Stomach (tissue), 19 donors: Measurements from ENCODE around the gene SRSF10. TPM values are rescaled to one million over a fixed set of nuclear protein-coding genes. Genes with fewer than 3 reads are reported as not detected.
A peak's percentile ranks its signal among the peaks of the same experiment; 100 is the strongest.

Experiments
- DNase-seq, 2 donors: peaks; one replicate each; pipeline versions ENCODE4 v3.0.0 to v3.0.0-alpha.2; 2013 to 2019
- H3K27ac ChIP-seq, 5 donors: fragments of 200-600 bp in 4 of 5; sonication (generic) in 4 of 5; one replicate each; pipeline ENCODE4 v1.5.1; 2013 to 2019; ENCODE audit warnings: mild to moderate bottlenecking in 1 of 5, moderate library complexity in 1 of 5
- H3K27me3 ChIP-seq, 3 donors: fragments of 200-600 bp; sonication (generic); one replicate each; pipeline ENCODE4 v1.5.1; 2017 to 2019; ENCODE audit warnings: mixed run types in 1 of 3
- H3K36me3 ChIP-seq, 4 donors: fragments of 200-600 bp; sonication (generic); 1 replicate in 3 of 4; 2 replicates in 1 of 4; pipeline ENCODE4 v1.5.1; 2016 to 2019
- H3K4me1 ChIP-seq, 4 donors: fragments of 200-600 bp; sonication (generic); one replicate each; pipeline ENCODE4 v1.5.1; 2016 to 2019
- H3K4me3 ChIP-seq, 4 donors: fragments of 200-600 bp; sonication (generic) in 3 of 4; one replicate each; pipeline ENCODE4 v1.5.1; 2016 to 2019; ENCODE audit warnings: mild to moderate bottlenecking in 1 of 4
- H3K9me3 ChIP-seq, 4 donors: fragments of 200-600 bp; sonication (generic); one replicate each; pipeline ENCODE4 v1.5.1; 2016 to 2019
- CTCF ChIP-seq, 7 experiments: fragments of 450-650 bp in 4 of 7; fragments of 200-600 bp in 3 of 7; sonication (generic) in 3 of 7; IDR thresholded peaks; one replicate each; pipeline ENCODE4 v1.5.1; 2016 to 2019; ENCODE audit warnings: antibody characterized with exemption in 7 of 7, control low read depth in 2 of 7, mild to moderate bottlenecking in 1 of 7
- EP300 ChIP-seq: sonication (generic); formaldehyde crosslinking; IDR thresholded peaks from one replicate; pipeline ENCODE4 v1.6.1; 2017; ENCODE audit warnings: antibody characterized with exemption
- POLR2A ChIP-seq, 4 donors: fragments of 450-650 bp; IDR thresholded peaks; one replicate each; pipeline ENCODE4 v1.6.1; 2016; ENCODE audit warnings: antibody characterized with exemption in 4 of 4, control low read depth in 2 of 4, mild to moderate bottlenecking in 1 of 4, moderate library complexity in 1 of 4
- POLR2AphosphoS5 ChIP-seq, 3 donors: sonication (generic); formaldehyde crosslinking; IDR thresholded peaks; one replicate each; pipeline ENCODE4 v1.6.1; 2016; ENCODE audit warnings: antibody characterized with exemption in 3 of 3
- WGBS, 5 donors: extraction: QIAGEN DNeasy Blood & Tissue Kit in 3 of 5; methylation state at CpG; one replicate each; pipeline versions ENCODE4 v1.1.5 to v1.1.7; 2013 to 2018; 5-methylcytosine and 5-hydroxymethylcytosine counted together
- intact Hi-C: fragments of 100-400 bp; cut with DNase I; formaldehyde crosslinking; loops from one replicate; pipeline ENCODE4 v1.15.1; 2023; ENCODE audit warnings: low total_unique reads
- long read RNA-seq, 10 donors: transcript quantifications; one replicate each; lab custom pipeline, GENCODE V29; 2026
- polyA plus RNA-seq, 3 donors: library from polyadenylated mRNA; stranded (reverse); fragments of 200-250 nt; gene quantifications; one replicate each; pipeline ENCODE4 v1.2.3, GENCODE V29; 2013
- total RNA-seq, 5 donors: library from RNA; depleted of rRNA; stranded (reverse); fragments of >200 nt; gene quantifications; one replicate each; pipeline versions ENCODE4 v1.1.0 to v1.2.3, GENCODE V29; 2014 to 2016
- donor health status: healthy with polysubstance abuse.
- donor health status: Bipolar disorder and iron deficiency.
- donor health status: healthy.

The SRSF10 gene
- total RNA-seq = 100 to 1,000 TPM in 4 of 5 donors, 10 to 100 TPM in 1; 60.7 to 285 (median 136) TPM
- polyA plus RNA-seq = 10 to 100 TPM; 41.7 to 54.9 (median 43.3) TPM
- long read RNA-seq, donor 1, partial matches to known transcripts = 0 of 6 reads
- long read RNA-seq, donor 1, other reads (novel, unspliced or antisense) = 5 of 6 reads
- long read RNA-seq, donor 2, transcript SRSF10-212 (3 exons, 790 nt) = major isoform, 8 of 29 reads
- long read RNA-seq, donor 2, partial matches to known transcripts = 11 of 29 reads
- long read RNA-seq, donor 2, other reads (novel, unspliced or antisense) = 8 of 29 reads
- long read RNA-seq, donor 3, partial matches to known transcripts = 9 of 21 reads
- long read RNA-seq, donor 3, other reads (novel, unspliced or antisense) = 7 of 21 reads
- long read RNA-seq, donor 4 = 0 reads
- long read RNA-seq, donor 5, transcript SRSF10-212 (3 exons, 790 nt) = major isoform, 7 of 19 reads
- long read RNA-seq, donor 5, partial matches to known transcripts = 0 of 19 reads
- long read RNA-seq, donor 5, other reads (novel, unspliced or antisense) = 11 of 19 reads
- long read RNA-seq, donor 6 = 0 reads
- long read RNA-seq, donor 7, transcript SRSF10-212 (3 exons, 790 nt) = major isoform, 6 of 28 reads
- long read RNA-seq, donor 7, partial matches to known transcripts = 9 of 28 reads
- long read RNA-seq, donor 7, other reads (novel, unspliced or antisense) = 13 of 28 reads
- long read RNA-seq, donor 8, transcript SRSF10-212 (3 exons, 790 nt) = major isoform, 5 of 15 reads
- long read RNA-seq, donor 8, partial matches to known transcripts = 7 of 15 reads
- long read RNA-seq, donor 8, other reads (novel, unspliced or antisense) = 0 of 15 reads
- long read RNA-seq, donor 9, partial matches to known transcripts = 5 of 20 reads
- long read RNA-seq, donor 9, other reads (novel, unspliced or antisense) = 7 of 20 reads
- long read RNA-seq, donor 10, partial matches to known transcripts = 0 of 4 reads
- long read RNA-seq, donor 10, other reads (novel, unspliced or antisense) = 0 of 4 reads

- no peaks in the 10 kb centered on the region for H3K36me3 ChIP-seq
- TF ChIP-seq EP300 (no peak), CTCF (IDR thresholded peaks at IDR 0.05) (peak in 4 of 7 experiments; percentile 6 to 68 (median 20)), POLR2A (IDR thresholded peaks at IDR 0.05) (peak in 2 of 4 donors; percentile 96 to 97), POLR2AphosphoS5 (IDR thresholded peaks at IDR 0.05) (peak; percentile 90 to 99 (median 99))
- no peaks in the 10 kb centered on the region for H3K9me3 ChIP-seq
- intact Hi-C loops = no loop called here
- DNase-seq = peak; percentile 98 to 100
- peak within 1 kb of the TSS; percentile 97 to 100 (median 98) for H3K27ac ChIP-seq
- H3K4me3 ChIP-seq = peak within 1 kb of the TSS; percentile 84 to 94 (median 86)
- H3K27me3 ChIP-seq = no peaks in the 10 kb centered on the region
- H3K4me1 ChIP-seq = peaks cover 49 to 73% (median 61%) of the 10 kb centered on the region in 4 donors
- 0 to 1% (median 1%) methylated on average over 58 to 84 of the region's 84 CpGs for WGBS, 5 donors
Observed at GRCh38 chr1:23979881-23980727, at the start of gene SRSF10. SRSF10 (minus strand) TSS chr1:23980327; CDS start chr1:23980255, 72 bp downstream.

- peak in 5 of 7 experiments; percentile 32 to 68 (median 50) for TF ChIP-seq CTCF (IDR thresholded peaks at IDR 0.05)
- no peak for TF ChIP-seq POLR2A (IDR thresholded peaks at IDR 0.05)
- no peak for TF ChIP-seq EP300
- TF ChIP-seq POLR2AphosphoS5 (IDR thresholded peaks at IDR 0.05) = peak in 2 of 3 donors; percentile 18 to 42
- intact Hi-C loops = no loop called here
- DNase-seq = peak in 1 of 2 donors; percentile 78
- Histone ChIP-seq H3K36me3 (no peaks in the 10 kb centered on the region), H3K27me3 (no peaks in the 10 kb centered on the region), H3K9me3 (no peaks in the 10 kb centered on the region), H3K4me3 (no peak overlapping the region), H3K4me1 (peaks cover 0 to 19% (median 12%) of the 10 kb centered on the region in 4 donors), H3K27ac (no peak overlapping the region)
- 70 to 76% (median 73%) methylated on average over 4 of the region's 4 CpGs for WGBS, 5 donors
Observed at GRCh38 chr1:24027838-24028468, 47.8 kb upstream of the SRSF10 start.

- peak in 2 of 3 donors; percentile 34 to 50 for TF ChIP-seq POLR2AphosphoS5 (IDR thresholded peaks at IDR 0.05)
- no peak for TF ChIP-seq EP300
- no peaks in the 10 kb centered on the region for H3K36me3 ChIP-seq
- WGBS, 5 donors = 61 to 78% (median 69%) methylated on average over 3 to 4 of the region's 4 CpGs
- H3K9me3 ChIP-seq = no peaks in the 10 kb centered on the region
- H3K27me3 ChIP-seq = no peaks in the 10 kb centered on the region
- peaks cover 41 to 59% (median 51%) of the 10 kb centered on the region in 4 donors for H3K4me1 ChIP-seq
- no peak overlapping the region for H3K4me3 ChIP-seq
- intact Hi-C loops = no loop called here
- DNase-seq = peak in 1 of 2 donors; percentile 51
- H3K27ac ChIP-seq = peak overlapping the region; percentile 70 to 93 (median 90)
Observed at GRCh38 chr1:24022581-24023361, 42.6 kb upstream of the SRSF10 start.
